Right atrium auricular region (tissue), 2 donors: ENCODE measurements around the gene UBAC2. TPM values are rescaled to one million over a fixed set of nuclear protein-coding genes. Genes with fewer than 3 reads are reported as not detected.

Experiments used
- DNase-seq: peaks from one replicate; pipeline ENCODE4 v3.0.0-alpha.2; 2019; ENCODE audit warnings: low spot score
- H3K27ac ChIP-seq, 2 donors: fragments of 200-600 bp; sonication (generic); 1 replicate in 1 of 2; 2 replicates in 1 of 2; pipeline ENCODE4 v1.5.1; 2016 to 2019
- H3K27me3 ChIP-seq, 2 donors: fragments of 200-600 bp; sonication (generic); one replicate each; pipeline versions ENCODE4 v1.5.1 to v1.6.0; 2017 to 2019
- H3K36me3 ChIP-seq: fragments of 200-600 bp; sonication (generic); one replicate; pipeline ENCODE4 v1.5.1; 2016
- H3K4me1 ChIP-seq, 2 donors: fragments of 200-600 bp; sonication (generic); one replicate each; pipeline versions ENCODE4 v1.5.1 to v1.6.0; 2017 to 2019
- H3K4me3 ChIP-seq, 2 donors: fragments of 200-600 bp; sonication (generic); 1 replicate in 1 of 2; 2 replicates in 1 of 2; pipeline ENCODE4 v1.5.1; 2017 to 2019; ENCODE audit warnings: mild to moderate bottlenecking in 1 of 2, moderate library complexity in 1 of 2
- H3K9me3 ChIP-seq, 2 donors: fragments of 200-600 bp; sonication (generic); one replicate each; pipeline ENCODE4 v1.5.1; 2019
- total RNA-seq, 2 donors: library from RNA; depleted of rRNA; stranded (reverse); fragments of >200 nt; gene quantifications; one replicate each; pipeline ENCODE4 v1.1.0, GENCODE V29; 2016
- TF ChIP-seq, protein P1 (sequence below), 2 donors: fragments of 200-600 bp; sonication (generic); IDR thresholded peaks; one replicate each; pipeline ENCODE4 v1.5.1; 2019; ENCODE audit warnings: antibody characterized with exemption in 2 of 2

The UBAC2 gene
- total RNA-seq, 2 donors from 2014 or later: 47.5 to 50.7 TPM

DNA sequence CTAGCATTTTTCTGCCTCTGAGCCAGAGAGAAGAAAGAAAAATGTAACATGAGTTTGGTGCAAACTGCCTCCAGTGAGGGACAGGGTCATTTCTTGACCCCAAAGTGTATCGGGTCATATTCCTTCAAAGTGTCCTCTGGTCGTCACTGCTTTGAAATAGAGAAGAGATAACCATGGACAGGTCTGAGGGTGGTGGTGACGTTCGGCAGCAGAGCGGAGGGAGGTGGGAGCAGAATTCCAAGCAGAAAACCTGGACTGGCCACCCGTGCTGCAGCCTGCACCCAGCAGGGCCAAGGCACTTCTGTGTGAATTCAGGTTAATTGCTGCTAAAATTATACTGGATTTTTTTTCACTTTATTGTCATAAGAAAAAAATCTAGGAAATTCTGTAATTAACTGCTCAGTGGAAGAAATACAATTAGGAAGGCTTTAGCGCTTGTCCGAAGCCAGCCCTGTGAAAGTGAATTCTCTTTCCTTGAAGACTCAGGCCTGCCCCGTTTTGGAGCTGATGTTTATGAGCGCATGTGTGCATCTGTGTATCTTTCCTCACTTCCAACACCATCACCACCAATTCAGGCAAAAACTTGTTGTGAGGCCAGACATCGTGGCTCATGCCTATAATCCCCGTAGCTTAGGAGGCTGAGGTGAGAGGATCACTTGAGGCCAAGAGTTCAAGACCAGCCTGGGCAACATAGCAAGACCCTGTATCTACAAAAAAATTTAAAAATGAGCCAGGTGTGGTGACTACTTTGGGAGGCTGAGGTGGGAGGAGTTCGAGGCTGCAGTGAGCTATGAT is 37.9 kb upstream of the UBAC2 start:
- H3K9me3 ChIP-seq: no peaks in the 10 kb centered on the region
- H3K27ac ChIP-seq: no peak overlapping the region
- no peak for DNase-seq
- TF ChIP-seq, protein P1, sequence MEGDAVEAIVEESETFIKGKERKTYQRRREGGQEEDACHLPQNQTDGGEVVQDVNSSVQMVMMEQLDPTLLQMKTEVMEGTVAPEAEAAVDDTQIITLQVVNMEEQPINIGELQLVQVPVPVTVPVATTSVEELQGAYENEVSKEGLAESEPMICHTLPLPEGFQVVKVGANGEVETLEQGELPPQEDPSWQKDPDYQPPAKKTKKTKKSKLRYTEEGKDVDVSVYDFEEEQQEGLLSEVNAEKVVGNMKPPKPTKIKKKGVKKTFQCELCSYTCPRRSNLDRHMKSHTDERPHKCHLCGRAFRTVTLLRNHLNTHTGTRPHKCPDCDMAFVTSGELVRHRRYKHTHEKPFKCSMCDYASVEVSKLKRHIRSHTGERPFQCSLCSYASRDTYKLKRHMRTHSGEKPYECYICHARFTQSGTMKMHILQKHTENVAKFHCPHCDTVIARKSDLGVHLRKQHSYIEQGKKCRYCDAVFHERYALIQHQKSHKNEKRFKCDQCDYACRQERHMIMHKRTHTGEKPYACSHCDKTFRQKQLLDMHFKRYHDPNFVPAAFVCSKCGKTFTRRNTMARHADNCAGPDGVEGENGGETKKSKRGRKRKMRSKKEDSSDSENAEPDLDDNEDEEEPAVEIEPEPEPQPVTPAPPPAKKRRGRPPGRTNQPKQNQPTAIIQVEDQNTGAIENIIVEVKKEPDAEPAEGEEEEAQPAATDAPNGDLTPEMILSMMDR (IDR thresholded peaks at IDR 0.05): no peak
- H3K4me1 ChIP-seq: no peaks in the 10 kb centered on the region
- no peaks in the 10 kb centered on the region for H3K27me3 ChIP-seq
- no peak overlapping the region for H3K4me3 ChIP-seq
- no peaks in the 10 kb centered on the region for H3K36me3 ChIP-seq

DNA sequence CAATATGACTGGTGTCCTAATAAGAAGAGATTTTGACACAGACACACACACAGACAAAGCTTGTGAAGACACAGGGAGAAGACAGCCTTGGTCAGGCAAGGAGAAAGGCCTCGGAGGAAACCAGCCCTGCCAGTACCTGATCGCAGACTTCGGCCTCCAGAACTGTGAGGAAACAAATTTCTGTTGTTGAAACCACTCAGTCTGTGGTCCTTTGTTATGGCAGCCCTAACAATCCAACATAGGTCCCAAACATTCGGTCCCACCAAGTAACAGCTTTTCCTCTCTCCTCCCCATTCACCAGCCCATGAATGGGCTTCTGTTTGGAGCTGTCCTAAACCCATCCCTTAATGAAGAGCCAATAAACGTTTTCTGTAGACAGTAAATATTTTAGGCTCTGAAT is 36.4 kb upstream of the UBAC2 start:
- Histone ChIP-seq H3K27ac (no peak overlapping the region), H3K27me3 (no peaks in the 10 kb centered on the region)
- TF ChIP-seq, protein P1 (IDR thresholded peaks at IDR 0.05): no peak

DNA sequence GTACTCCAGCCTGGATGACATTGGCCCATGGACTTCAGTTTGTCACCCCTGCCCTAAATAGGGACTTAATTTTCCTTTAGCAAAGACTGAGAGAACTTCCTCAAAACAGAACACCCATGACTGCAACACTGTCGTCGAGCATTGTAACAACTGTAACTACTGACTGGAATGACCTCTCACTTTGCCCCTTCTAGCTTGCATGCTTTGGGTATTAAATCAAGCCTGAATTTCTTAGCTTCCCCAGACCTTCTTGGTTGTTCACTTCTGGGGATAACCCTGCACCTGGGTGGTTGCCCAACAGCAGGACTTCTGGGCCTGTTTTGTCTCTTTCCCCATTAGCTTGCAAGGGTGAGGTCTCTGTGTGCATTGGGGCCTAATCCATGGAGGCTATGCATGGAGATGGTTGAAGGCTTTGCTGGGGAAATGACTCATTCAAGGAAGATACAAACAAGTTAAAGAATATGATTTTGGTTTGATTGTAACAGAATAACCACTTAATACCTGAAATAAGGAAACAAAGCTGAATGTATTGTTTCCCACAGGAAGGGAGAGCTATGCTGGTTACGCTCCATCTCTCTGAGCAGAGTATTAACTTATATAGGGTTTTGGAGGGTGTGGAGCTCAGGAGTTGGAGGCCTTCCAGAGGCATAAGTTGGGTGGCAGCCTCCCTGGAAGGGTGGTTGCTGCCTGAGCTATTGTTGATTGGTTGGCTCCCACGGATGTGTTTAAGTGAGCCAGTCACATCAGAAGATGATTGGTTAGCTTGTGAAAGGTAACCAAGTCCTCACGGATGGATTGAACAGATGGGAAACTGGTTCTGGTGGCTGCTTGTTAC is 34.7 kb upstream of the UBAC2 start:
- Histone ChIP-seq H3K4me1 (no peaks in the 10 kb centered on the region), H3K9me3 (no peaks in the 10 kb centered on the region), H3K27me3 (no peaks in the 10 kb centered on the region), H3K36me3 (no peaks in the 10 kb centered on the region), H3K4me3 (no peak overlapping the region), H3K27ac (no peak overlapping the region)
- no peak for DNase-seq
- TF ChIP-seq, protein P1 (IDR thresholded peaks at IDR 0.05): no peak

More for the DNA sequence above, 36.4 kb upstream of the UBAC2 start:
- Histone ChIP-seq H3K9me3 (no peaks in the 10 kb centered on the region), H3K4me3 (no peak overlapping the region), H3K36me3 (no peaks in the 10 kb centered on the region), H3K4me1 (no peaks in the 10 kb centered on the region)
- no peak for DNase-seq

DNA sequence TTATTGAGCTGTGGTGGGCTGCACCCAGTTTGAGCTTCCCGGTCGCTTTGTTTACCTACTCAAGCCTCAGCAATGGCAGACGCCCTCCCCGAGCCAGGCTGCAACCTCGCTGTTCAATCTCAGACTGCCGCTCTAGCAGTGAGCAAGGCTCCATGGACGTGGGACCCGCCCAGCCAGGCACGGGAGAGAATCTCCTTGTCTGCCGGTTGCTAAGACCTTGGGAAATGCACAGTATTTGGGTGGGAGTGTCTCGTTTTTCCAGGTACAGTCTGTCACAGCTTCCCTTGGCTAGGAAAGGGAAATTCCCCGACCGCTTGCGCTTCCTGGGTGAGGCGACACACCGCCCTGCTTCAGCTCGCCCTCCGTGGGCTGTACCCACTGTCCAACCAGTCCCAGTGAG is 27.7 kb upstream of the UBAC2 start:
- Histone ChIP-seq H3K27ac (no peak overlapping the region), H3K36me3 (no peaks in the 10 kb centered on the region), H3K9me3 (no peaks in the 10 kb centered on the region), H3K4me3 (no peak overlapping the region), H3K4me1 (no peaks in the 10 kb centered on the region), H3K27me3 (no peaks in the 10 kb centered on the region)
- TF ChIP-seq, protein P1 (IDR thresholded peaks at IDR 0.05): no peak
- DNase-seq: no peak

DNA sequence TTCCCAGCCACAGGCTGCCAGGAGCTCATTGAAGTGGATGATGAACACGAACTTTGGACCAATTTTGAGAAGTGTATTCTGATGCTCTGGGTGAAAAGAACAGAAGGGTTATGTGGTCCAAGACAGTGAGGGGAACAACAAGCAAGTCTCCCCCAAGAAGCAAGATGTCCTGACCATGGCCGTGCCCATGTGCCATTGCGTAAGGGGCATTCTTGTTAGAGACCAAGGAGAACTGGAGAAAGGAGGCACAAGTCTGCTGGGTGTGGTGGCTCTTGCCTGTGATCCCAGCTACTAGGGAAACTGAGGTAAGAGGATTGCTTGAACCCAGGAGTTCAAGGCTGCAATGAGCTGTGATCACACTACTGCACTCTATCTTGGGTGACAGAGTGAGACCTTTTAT is 27.0 kb upstream of the UBAC2 start:
- no peaks in the 10 kb centered on the region for H3K27me3 ChIP-seq
- no peaks in the 10 kb centered on the region for H3K9me3 ChIP-seq
- TF ChIP-seq, protein P1 (IDR thresholded peaks at IDR 0.05): no peak
- H3K4me3 ChIP-seq: no peak overlapping the region
- H3K27ac ChIP-seq: no peak overlapping the region
- H3K4me1 ChIP-seq: no peaks in the 10 kb centered on the region
- H3K36me3 ChIP-seq: no peaks in the 10 kb centered on the region
- DNase-seq: no peak
